CD4-positive, alpha-beta T cell treated with Interferon alpha-2 for 1 hour (primary cell): ENCODE measurements around the gene SRA1.

ENCODE experiments used
- DNase-seq, 2 donors: peaks; one replicate each; pipeline ENCODE4 v3.0.0-alpha.2; 2020 to 2022

SRA1 gene

GRCh38 chr5:140570058-140570457, 12.8 kb upstream of the SRA1 start:
- no peak for DNase-seq

DNA sequence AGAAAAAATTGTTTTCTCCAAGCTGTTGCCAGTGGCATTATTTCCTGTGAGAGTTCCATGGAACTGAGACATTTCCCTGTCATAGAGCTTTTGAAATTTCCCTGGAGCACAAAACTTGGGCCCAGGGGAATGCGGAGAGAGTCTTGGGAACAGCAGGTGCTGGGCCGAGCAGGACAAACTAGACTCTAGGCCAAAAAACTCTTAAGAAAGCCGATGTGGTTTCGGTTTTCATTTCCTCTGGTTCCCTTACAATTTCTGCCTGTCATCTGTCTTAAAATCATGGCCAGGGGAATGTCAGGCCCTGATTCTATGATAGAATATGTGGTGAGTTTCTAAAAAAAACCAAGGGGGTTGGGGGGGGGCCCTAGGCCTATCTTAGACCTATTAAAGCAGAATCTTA, 11.9 kb upstream of the SRA1 start:
- DNase-seq, result peak; percentile 47 to 75

DNA sequence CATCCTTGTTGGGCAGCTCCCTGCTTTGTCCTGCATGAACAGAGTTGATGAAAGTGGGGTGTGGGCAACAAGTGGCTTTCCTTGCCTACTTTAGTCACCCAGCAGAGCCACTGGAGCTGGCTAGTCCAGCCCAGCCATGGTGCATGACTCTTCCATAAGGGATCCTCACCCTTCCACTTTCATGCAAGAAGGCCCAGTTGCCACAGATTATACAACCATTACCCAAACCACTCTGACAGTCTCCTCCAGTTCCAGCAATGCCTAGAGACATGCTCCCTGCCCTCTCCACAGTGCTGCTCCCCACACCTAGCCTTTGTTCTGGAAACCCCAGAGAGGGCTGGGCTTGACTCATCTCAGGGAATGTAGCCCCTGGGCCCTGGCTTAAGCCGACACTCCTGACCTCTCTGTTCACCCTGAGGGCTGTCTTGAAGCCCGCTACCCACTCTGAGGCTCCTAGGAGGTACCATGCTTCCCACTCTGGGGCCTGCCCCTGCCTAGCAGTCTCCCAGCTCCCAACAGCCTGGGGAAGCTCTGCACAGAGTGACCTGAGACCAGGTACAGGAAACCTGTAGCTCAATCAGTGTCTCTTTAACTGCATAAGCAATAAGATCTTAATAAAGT, 11.3 kb upstream of the SRA1 start:
- DNase-seq, result no peak

DNA sequence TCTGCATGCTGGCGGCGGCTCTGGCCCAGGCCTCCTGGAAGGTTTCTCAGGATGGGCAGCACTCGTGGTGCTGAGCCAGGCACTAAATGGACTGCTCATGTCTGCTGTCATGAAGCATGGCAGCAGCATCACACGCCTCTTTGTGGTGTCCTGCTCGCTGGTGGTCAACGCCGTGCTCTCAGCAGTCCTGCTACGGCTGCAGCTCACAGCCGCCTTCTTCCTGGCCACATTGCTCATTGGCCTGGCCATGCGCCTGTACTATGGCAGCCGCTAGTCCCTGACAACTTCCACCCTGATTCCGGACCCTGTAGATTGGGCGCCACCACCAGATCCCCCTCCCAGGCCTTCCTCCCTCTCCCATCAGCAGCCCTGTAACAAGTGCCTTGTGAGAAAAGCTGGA, 10.6 kb upstream of the SRA1 start:
- no peak for DNase-seq

GRCh38 chr5:140567136-140567818, 10.0 kb upstream of the SRA1 start:
- DNase-seq, result no peak

GRCh38 chr5:140566665-140567064, 9.4 kb upstream of the SRA1 start:
- no peak for DNase-seq

DNA sequence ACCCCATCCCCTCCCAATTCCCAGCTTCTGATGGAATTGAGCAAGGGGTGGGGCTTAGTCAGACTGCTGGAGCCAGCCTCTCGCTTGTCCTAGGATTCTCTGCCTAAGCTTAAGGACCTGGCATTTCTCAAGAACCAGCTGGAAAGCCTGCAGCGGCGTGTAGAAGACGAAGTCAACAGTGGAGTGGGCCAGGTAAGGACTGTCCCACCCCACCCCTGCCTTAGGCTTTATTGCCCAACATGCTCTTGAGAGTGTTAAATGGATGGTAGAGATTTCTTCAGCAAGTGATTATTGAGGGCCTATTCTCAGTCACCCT, 8.5 kb upstream of the SRA1 start:
- DNase-seq, result no peak

DNA sequence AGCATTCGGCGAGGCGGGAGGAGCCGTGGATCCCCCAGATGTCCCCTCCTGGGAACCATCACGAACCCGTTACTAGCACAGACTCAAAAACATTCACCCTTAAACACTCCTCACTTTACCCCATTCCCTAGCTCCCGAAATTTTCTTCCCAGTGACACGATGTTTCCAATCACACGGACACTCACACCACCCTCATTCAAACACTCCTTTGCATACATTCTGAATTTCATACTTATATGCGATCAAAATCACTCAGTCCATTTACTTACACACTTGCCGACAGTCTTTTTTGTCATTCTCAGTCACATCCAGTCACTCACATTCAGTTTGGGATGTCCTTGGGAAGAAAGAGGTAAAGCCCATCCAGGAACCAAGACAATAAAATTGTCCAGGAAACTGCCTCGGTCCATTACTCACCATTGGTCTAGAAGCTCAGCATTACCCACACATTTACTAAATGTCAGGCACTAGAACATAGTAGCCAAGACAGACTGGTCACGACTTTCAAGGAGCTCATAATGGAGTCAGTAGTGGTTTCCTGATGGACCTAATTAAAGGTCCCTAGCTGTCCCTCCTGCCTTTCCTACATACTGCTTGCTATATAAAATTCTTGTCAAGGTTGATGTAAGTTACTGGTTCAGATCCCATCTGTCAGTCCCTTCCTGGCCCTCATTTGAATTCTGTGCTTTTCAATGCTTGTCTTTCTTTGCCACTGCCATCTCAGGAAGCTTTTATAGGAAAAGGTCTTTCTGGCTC, 7.9 kb upstream of the SRA1 start:
- DNase-seq, result no peak

DNA sequence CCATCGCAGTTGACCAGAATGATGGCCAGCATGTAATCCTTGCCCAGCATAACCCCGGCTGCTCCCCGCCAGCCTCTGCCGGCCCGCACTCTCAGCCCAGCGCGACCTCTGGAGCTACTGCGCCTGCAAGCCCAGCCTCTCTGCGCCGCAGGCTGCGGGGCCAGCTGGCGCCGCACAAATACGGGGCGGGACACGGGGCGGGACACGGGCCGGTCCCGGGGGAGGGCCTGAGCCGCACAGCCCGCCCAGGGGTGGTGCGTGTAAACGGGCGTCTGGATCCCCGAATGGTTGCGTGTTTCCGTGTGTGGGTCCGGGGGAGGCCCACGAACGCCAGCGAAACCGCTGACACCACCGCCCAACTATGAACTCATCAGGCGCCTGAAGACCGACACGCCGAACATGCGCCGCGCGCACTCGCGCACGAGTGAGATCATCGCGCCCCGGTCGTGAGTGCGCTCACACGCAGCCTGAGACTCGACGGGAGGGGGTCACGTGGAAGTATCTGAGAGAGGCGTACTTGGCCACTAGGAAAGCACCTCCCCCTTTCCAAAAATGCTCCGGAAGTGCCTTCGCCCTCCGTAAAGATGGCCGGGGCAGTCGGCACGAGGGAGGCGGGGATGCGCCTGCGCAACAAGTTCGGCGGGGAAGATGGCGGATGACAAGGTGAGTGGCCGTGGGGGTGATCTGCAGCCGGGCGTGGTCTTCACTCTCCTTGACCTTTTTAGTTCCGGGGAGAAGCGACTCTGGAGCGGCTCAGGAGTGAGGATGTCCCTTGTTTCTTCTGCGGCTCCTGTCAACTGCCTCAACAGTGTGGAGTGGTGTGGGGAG, 7.1 kb upstream of the SRA1 start, which contains the start of the genes APBB3 and SLC35A4:
APBB3 (minus strand) TSS at position 403 of the 828 bp plus-strand sequence; CDS start at position 50, 353 bp downstream.
SLC35A4 (plus strand) TSS at position 633 of the 828 bp plus-strand sequence. CDS start 2,342 bp downstream, outside the sequence.
- peak; percentile 99 for DNase-seq

GRCh38 chr5:140563596-140563995, 6.3 kb upstream of the SRA1 start:
- no peak for DNase-seq

DNA sequence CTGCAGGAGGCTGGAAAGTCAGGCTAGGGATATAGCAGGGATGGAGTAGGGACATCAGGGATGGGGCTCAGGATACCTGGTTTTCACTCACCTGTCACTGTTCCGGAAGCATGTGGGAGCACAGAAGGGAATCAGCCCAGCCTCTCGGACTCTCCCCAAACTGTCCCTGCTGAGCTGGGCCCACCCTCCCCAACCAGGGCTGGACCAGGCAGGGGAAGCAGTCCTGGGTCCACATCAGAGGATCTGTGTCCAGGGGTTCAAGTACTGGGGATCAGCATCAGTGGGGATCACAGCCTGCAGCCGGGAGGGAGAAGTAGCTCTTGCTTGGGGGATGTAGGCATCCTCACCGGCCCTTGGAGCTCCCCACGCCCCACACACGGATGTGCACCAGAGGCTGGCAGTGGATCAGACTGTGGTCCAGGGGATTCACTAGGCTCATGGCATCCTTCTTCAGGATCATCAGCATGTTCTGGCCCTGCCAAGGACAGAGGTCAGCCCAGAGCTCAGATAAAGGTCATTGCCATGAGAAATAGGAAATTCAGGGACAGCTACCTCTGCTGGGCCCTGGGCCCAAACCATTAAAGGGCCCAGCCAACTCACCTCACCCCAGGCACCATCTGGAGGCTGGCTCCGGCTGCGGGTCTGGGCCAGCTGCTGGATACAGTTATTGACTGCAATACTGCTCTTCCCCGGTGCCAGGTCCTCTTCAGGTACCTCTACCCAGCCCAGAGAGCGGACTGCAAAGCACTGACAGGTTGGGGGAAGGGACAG, 4.7 kb upstream of the SRA1 start:
- no peak for DNase-seq

GRCh38 chr5:140560227-140560626, 3.0 kb upstream of the SRA1 start:
- DNase-seq, result no peak

GRCh38 chr5:140558542-140558941, 1.3 kb upstream of the SRA1 start:
- DNase-seq, result no peak

DNA sequence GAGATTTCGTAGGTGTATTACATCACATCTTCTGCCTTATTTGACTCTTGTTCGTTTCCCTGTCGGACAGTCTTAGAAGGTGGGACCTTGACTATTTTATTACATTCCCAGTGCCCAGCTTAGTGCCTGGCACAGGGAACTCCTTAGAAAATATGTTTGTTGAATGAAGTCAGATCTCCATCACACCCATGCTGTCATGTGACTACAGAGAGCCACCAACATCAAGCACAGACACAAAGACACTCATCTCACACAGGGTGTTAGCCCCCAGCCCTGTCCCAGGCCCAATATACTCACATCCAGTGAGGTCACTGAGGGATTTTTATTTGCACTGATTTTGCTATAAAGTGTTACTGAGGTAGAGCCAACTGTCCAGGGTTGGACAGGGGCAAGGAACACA, 692 bp upstream of the SRA1 start:
- DNase-seq, result no peak

GRCh38 chr5:140556438-140556837, 835 bp downstream of the SRA1 start:
- DNase-seq, result no peak

DNA sequence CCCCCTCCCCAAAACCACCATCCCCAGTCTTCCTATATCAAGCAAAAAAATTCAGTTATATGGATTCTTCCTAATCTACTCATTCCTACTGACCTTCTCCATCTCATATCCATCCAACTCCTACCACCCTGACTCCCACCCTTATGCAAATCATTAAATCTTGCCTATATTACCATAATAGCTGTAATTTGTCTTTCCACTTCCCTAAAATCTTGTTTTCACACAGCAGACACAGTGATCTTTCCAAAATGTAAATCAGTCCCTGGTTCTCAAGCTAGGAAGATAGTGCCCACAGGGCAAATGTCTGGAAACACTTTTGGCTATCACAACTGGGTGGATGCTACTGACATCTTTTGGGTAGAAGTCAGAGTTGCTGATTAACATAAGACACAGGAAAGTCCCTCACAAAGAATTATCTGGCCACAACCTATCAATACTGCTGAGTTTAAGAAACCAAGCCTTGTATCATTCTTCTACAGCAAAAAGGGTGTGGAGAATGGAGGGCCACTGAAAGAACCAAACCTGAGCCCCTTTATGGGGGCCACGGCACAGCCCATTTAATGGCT, 1.4 kb downstream of the SRA1 start:
- no peak for DNase-seq

DNA sequence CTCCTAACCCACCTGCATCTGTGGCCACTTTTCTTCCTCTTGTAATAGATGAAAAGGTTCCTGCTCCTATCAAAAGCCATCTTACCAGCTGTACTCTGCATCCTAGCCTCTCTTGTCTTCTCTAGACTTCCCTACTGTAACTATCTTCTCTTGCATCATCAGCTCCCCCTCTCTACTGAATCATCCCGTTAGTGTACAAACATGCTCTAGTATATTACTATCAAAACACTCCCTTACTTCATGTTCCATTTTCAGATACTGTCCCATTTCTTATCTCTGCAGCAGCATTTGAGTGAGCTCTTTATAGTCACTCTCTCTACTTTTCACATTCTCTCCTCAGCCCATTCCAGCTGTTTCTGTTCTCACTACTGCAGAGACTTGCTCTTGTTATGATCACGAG, 2.8 kb downstream of the SRA1 start:
- DNase-seq, result no peak

DNA sequence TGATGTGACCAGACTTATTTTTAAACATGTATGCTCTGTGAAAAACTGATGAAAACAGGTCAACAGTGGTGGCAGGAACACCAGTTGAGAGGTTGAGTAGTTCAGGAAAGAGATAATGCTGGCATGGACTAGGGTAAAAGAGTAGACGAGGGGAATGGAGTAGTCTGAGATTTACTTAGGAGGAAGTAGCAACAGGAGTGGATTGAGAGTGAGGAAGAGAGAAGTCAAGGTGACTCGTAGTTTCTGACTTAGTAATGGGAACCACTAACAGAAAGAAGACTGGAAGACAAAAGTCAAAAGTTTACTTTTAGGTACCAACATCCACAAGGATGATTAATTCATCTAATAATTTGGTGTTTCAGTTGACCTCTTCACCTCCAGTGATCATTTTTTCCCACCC, 3.6 kb downstream of the SRA1 start:
- DNase-seq, result no peak

DNA sequence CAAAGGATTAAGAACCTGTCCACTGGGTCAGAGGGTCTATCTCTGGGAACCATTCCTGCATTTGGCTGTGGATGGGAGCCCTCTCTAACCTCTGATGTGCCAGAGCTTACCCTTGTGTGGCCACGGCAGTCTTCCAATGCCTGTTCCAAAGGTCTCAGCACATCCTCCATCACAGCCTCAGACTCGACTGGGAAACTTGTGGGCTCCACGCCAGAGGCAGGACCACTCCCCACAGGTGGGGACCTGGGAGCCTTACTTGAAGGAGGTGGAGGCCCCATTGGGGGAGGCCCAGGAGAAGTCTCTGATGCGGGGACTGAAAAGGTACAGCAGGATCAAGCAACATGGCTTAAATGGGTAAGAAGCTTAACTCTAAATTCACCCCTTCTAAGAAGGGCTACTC, 5.4 kb downstream of the SRA1 start:
- DNase-seq, result no peak

- no peak for DNase-seq
Measured at GRCh38 chr5:140550147-140551079, 6.9 kb downstream of the SRA1 start.
